GM18498 (cell line): Measurements from ENCODE around the gene SLC35G2.
A peak's percentile ranks its signal among the peaks of the same experiment; 100 is the strongest.
"Not testable (repeated sequence)": the region's sequence is repeated elsewhere in the genome, so short reads cannot be mapped to it uniquely, and the experiment has no call there.

Source experiments
- ATAC-seq: cut with Tn5 transposase; IDR thresholded peaks from one replicate; pipeline ENCODE4 v1.9.1; 2021; ENCODE audit warnings: mild to moderate bottlenecking, moderate library complexity; ENCODE audit not compliant: unreplicated experiment

Gene SLC35G2

DNA sequence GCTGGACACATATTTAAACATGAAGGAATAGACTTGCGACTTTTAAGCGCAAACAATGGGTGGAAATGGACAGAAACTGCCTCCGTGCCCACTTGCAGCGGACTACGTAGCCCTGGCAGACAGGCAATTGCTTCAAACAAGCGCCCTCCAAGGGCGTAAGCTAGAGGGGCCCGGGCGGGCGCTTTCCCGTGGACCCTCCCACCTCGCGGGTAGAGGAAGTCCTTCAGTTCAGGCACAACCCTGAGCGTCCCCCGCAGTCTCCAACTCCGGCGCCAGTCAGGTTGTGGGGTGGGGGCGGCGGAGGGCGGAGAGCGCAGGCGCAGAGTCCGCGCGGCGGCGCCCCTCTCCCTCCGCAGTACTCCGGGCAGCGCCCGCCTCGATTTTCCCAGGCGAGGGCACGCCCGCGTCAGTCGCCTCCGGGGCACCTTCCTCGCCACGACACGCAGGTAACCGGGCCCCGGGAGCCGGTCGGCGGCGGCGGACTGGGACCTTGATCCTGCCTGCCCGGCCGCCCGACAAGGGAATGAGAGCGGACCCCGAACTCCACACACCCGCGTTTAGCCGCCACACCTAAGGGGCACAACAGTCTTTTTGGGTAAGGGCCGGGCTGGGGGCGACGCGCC is at the start of gene SLC35G2:
Gene SLC35G2, plus strand, starts transcription at position 358 of the 623 bp plus-strand sequence. CDS start 35,335 bp downstream, outside the sequence.
- ATAC-seq: peak; percentile 57

DNA sequence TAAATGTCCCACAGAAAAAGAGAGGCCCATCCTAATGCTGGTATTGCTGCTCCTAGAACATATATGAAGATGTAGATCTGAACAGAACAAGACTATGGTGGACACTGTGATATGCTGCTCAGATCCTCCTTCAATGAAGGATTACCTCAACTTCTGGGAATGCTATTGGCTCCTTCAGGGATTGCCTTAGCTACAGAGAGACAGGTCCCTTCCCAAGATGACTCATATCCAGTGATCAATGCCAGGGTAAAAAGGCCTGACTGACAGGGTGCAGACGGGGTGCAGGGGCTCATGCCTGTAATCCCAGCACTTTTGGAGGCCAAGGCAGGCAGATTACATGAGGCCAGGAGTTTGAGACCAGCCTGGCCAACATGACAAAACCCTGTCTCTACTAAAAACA is 46.2 kb upstream of the SLC35G2 start:
- ATAC-seq: no peak

DNA sequence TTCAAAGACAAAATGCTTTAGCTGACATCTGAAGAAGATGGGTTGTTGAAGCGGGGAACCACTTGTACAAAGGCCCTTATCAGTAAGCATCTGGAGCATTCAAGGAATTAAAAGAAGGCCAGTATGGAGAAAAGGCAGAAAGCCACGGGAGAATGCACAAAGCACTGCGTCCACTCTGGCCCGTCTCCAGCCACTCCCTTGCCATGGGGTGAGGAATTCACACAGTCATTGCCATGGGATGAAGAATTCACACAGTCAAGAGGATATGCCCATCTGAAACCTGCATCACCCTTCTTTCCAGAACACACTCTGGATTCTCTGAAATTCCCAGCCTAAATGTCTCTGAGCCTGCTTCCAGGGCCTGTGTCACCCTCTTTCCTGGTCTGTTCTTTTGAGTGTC is 40.1 kb upstream of the SLC35G2 start:
- ATAC-seq: no peak

DNA sequence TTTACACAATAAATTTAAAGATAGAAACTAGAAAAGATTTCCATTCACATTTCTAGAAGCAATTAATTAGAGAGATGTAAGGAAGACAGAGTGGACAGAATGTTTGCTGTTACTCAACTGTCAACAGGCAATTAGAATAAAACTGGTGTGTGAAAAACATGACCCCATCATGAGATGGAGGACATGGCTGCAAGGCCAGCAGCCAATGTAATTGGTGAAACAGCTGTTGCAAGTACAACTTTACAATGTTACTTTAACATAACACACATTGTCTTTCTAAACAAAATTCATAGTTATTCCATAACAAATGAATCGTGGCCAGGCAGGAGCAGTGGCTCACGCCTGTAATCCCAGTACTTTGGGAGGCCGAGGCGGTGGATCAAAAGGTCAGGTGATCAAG is 38.2 kb upstream of the SLC35G2 start:
- ATAC-seq: no peak

DNA sequence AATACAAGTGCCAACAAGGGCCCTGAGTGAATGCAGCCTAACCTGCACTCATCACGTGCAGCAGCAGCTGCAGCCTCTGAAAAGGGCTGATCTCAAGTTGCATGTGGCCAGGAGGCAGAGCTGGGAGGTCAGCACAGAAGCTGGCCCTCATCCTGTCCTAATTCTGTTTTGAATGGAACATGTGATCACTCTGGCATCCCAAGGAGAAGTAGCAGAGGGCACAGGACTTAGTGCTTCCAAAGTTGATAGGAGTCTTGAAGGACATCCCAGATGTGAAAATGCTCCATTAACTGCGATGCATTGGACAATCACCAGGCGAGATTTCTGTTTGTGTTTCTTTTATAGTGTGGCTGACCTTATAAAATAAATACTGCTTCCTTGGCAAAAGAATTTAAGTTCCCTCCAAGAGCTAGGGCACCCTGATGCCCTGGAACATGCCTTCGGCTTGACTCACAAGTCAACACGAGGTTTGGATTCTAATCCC is 35.2 kb upstream of the SLC35G2 start:
- ATAC-seq: no peak

DNA sequence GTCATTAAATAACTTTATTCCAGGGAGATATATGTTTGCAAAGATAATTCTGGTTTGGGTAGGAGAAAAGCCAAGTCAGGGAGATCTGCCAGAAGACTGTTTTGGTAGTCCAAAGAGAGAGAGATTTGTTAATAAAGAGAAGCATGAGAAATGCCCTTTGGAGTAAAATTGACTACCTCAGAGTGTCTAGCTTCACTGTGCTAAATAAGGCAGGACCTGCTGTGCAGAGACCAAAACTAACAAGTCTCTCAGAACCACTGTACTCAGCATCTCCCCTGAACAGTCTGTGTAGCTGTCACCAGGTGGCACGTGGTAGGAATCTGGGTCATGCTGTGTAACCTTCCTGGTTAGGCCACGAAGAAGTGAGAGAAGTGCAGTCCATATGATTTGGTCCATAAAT is 31.6 kb upstream of the SLC35G2 start:
- ATAC-seq: peak; percentile 98

DNA sequence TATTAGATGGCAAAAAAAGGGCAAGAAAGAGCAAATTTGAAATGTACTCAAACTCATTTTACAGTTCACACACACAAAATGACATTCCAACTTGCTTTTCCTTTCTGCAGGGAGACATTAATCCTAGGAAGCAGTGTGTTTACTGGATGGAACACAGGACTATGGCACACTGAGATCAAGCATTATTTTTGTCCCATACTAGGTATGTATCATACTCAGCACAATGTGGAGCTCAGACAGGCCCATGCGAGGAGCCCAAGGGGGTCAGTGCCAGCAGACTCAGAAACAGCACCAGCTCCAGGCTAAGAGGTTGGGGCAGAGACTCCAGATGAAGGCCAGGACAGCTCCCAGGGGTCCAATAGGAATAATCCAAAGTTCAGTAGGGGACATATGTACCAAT is 30.8 kb upstream of the SLC35G2 start:
- no peak for ATAC-seq

DNA sequence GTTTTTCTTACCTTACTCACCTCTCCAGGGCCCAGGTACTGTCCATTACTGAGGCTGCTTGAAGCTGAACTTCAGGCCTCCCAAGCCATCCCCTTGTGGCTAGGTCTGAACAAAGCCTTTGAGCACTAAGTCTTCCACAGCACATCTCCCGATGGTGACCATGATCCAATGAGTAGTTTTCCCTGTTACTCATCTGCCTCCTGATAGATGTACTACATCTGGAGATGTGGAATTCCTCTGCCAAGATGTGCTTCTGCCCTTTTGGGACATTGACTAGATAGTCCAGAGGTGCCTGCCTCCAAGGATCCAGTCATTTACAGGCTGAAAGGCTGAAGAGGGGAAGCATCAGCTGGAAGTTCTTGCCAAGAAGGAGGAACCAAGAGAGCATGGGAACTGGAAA is 28.9 kb upstream of the SLC35G2 start:
- ATAC-seq: no peak

DNA sequence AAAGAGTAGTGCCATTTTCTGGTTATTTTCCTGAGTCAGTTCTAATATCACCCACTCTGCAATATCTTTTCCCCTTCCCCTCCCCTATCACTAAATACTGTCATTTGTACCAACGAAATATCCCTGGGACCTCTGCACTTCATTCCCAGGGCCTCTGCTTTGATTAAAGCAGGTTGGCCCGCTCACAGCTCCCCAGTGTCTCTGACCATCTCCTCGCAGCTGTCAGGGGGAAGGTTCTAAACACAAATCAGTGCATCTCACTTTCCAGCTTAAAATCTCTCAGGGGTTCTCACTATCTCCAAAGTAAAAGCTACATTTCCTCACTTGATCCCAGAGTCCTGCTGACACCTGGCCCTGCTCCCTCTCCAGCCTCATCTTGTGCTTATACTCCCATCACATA is 28.1 kb upstream of the SLC35G2 start:
- ATAC-seq: no peak

DNA sequence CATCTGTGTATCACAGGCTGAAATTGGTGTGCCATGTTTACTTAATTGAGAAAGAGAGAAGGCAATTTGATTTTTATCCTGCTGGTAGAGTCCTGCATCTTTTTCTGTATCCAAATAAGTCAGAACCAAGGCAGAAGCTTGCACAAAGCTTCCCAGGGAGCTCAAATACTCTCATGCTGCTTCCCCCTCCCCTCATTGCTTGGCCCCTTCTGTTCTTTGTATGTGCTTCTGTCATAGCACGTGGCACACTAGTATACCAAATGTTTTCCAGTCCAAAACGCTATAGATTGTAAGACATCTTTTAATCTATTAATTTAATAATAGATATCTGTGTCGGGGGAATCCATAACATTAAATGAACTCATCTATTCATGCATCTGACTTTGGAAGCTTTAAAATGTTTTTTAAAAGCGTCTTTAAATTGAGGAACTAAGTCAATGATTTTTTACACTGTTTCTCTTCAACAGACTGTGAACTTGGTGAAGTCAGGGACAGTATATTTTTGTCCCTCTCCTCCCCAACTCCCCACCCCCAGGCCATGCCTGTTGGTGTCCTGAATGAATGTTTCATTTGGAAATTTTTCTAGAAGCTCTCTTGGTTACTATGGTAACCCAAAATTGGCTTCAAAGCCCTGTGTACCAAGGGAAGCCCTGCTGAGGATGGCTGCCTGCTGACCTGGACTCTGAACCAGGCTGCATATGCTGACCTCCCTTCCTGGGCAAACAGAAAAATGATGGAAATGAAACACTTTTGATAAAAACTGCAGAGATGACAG is 26.2 kb upstream of the SLC35G2 start:
- ATAC-seq: no peak

DNA sequence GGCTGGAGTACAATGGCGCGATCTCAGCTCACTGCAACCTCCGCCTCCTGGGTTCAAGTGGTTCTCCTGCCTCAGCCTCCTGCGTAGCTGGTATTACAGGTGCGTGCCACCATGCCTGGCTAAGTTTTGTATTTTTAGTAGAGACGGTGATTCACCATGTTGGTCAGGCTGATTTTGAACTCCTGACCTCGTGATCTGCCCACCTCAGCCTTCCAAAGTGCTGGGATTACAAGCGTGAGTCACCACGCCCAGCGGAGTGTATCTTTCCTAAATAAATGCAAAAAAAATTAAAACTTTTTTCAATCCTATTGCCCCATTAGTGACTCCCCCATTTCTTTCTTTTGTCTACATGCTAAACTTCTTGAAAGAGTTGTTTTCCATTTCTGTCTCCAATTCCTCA is 17.8 kb upstream of the SLC35G2 start:
- not testable (repeated sequence) for ATAC-seq

DNA sequence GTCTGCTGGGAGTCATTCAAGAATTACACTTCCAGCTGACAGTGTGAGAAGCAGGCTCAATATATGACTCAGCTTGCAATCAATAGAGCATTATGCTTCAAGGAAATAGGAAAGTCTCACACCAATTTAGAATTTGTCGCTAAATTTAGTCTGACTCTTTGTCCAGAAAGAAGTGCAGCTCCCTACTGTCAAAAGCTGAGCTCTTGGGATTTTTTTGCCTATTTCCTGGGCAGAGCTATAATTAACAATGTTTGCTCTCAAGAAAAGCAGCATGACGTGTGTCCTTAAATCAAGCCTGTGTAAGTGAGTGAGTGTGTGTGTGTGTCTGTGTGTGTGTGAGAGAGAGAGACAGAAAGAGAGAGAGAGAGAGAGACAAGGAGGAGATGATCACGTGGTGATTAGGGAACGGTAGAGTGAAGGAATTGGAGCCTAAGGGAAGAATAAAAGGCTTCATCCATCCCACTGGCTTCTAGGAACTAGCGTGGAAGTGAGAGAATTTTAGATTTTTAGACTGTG is 16.4 kb upstream of the SLC35G2 start:
- no peak for ATAC-seq

DNA sequence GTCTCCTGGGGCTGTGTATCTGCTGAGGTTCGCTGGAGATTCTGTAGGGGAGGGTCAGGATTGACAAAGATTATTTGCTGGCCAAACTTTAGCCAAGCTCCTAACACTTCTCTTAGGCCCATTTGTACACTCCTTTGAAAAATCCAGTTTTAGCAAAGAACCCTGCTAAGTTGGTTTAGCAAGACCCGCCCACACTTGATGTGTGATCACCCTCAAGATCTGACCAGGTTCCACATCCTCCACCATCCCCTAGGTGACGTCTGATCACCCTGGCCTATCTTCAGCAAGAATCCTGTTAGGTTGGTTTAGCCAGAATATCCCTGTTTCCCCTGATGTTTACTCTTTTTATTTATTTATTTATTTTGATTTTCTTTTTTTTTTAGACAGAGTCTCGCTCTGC is 14.8 kb upstream of the SLC35G2 start:
- no peak for ATAC-seq

DNA sequence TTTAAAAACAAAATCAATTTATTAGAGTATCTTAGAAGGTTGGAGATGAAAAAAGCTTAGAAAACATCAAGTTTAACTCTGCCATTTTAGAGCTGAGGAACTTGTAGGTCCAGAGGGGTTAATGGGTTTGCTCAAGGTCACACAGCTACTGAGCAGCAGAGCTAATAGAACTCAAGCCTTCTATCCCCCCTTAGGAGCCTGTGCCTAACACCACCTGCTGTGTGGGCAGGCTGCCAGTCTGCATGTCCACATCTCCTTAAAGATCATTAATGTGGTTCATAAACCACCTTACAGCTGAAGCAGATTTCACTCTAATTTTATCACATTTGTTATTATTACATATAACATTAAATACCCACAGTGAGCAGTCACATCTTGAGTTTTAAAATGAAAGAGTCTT is 14.1 kb upstream of the SLC35G2 start:
- ATAC-seq: no peak

DNA sequence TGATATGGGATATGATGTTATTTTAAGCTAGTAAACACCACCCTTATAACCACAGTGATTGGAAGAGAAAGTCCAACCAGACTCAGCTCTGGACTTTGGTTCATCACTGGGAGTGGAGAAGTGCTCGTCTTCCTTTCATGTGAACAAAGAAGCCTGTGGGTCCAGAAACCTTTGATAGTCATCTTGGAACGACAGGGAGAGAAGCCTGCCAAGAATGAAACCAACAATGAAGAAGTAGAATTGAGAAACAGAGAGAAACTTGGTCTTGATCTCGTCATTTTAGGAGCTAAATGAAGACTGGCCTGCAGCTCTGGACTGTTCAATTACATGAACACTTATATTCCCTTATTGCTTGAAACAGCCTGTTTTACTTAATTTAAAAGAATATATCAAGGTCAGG is 13.1 kb upstream of the SLC35G2 start:
- no peak for ATAC-seq

DNA sequence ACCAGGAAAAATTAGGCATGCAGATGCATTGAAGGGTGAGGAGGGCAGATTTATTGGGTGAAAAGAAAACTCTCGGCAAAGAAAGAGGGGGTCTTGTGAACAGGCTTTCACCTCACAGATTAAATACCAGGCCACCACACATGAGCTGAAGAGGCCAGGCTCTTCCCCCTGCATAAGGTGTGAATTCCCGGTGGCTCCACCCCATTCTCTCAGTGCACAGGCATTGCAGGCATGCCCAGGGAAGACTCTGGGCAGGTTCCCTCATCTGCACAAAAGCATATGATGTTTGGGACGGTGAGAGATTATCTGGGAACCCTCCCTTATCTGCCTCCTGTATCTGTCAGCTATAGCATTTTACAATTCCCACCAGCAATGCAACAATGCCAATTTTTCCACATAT is 7.2 kb upstream of the SLC35G2 start:
- no peak for ATAC-seq

DNA sequence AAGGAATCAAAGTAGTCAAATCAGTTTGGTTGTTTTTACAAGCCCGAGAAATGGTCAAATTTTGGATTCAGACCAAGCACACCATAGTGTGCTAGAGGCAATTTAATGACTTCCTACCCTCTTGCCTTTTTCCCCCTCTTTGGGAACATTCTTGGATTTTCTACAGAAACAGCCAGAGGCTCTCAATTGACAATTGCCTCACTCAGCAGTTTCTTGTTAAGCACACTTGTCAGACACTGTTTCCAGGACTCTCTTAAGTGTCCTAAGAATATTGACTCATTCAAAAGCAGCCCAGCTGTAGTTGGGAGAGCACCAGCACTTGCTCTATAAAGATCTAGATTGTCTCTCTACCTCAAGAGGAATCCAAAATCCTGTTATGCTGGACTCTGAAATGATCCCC is 1.5 kb upstream of the SLC35G2 start:
- no peak for ATAC-seq

DNA sequence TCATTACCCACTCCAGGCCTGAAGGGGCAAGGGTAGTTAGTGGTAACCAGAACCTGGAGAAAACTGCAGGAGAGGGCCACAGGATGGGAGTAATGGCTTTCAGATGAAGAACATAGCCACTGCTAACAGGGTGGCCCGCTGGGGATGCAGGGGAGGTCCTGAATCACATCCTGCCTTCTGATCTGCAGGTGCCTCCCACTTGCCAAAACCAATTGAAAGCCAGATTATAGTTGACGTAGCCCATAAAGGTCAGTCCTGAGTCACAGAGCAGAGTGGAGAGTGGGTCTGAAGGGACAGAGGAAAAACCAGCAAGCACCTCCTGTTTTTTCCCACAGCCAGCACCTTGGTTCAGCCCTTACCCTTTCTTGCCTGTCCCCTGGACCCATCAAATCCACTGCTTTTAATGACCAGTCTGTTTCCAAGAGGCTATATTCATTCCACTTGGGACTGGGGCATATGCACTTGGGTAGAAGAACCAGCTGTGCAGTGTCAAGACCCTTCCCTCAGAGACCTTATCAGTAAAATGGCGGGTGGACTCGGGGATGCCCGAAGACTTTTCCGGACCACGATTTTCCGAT is 646 bp upstream of the SLC35G2 start:
- ATAC-seq: peak; percentile 48

DNA sequence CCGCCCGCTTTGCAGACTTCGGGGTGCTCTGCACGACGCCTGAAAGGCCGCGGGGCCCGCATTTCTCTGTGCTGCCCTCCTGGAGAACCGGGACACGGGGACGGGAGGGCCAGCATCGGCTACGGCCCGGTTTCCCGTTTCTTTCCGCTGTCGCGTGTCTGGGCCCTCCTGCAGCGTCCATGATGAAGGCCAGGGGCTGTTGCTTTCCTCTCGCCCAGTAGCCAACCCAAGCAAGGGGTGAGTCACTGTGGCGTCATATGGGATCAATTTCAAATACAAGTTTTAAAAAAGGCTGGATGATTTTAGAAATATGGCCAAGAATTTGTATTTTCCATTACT is 435 bp downstream of the SLC35G2 start:
- peak; percentile 27 for ATAC-seq

DNA sequence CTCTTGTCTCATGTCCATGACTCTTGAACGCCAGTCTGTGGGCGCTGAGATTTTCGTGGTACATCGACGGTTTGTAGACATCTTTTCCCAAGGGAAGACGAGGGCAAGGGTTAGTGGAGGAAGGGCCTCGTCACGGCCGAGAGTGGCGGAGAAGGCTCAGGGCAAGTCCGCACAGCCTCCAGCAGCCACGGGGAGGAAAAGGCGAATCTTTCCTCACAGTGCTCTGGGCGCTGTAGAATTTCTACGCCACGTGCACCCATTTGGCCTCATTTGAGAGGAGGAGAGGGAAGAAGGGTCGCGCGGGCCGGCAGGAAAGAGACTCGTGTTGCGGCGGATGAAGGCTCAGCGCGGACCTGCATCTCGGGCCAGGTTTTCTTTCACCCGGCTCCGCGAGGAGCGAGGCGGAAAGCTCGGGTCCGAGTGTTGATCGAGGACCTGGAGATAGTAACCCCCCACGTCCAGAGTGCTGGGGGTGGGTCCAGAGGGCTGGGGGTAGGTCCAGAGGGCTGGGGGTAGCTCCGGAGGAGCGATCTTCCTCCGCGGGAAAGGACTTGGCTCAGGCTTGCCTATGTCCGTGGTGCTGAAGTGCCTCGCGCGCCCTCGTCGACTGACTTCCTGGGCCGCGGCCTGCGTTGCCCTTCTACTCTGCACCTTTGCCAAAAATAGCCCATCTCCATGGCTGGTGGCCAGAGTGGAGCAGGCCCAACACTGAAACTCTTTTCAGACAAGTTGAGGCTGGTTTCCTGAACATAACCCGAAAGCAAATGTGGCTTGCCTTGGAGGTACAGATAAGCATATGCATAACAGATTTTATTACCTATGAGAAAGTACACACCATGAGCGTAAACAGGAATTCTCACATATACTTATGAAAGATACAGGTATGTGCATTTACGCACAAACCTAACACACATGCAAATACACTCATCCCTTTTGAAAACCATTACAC is 1.1 kb downstream of the SLC35G2 start:
- ATAC-seq: no peak

DNA sequence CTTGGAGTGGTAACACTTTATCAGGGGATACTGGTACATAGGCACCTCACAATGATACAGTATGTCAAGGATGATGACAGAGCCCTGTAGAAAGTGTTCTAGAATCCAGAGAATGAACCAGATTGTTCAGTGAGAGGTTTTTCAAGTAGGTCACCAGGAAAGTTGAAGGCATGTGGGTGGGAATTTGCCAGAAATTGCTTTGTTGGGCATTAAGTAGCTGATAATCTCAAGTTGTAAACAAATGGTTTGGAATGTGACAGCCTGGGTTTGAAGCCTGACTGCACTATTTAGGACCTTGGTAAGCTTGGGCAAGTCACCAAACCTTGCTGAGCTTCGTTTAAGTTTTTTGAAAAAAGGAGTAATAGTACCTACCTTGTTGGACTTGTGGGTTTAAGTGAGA is 12.5 kb downstream of the SLC35G2 start:
- no peak for ATAC-seq
